ENCODE data around the gene CELF1.

GRCh38 chr11:47434011-47434786, 118.7 kb downstream of the CELF1 start:
- TF ChIP-seq POLR2AphosphoS5 (IDR thresholded peaks at IDR 0.05; ENCODE audit: low read depth, low read length) (no peak), POLR2A (IDR thresholded peaks at IDR 0.05; ENCODE audit: low read depth, low read length) (no peak), TAF1 (IDR thresholded peaks at IDR 0.05; ENCODE audit: low read depth, low read length) (no peak), PAX5 (IDR thresholded peaks at IDR 0.05; ENCODE audit: insufficient read depth, low read length, severe bottlenecking) (no peak), POU2F2 (IDR thresholded peaks at IDR 0.05; ENCODE audit: low read depth, low read length) (no peak)

Measured in GM12891 (cell line).